HepG2 (cell line): Measurements from ENCODE around the gene HES6. TPM values are rescaled to one million over a fixed set of nuclear protein-coding genes. Genes with fewer than 3 reads are reported as not detected.

Experiments used
- AGO2 ChIP-seq: fragments of 200-400 bp; formaldehyde crosslinking; optimal IDR thresholded peaks from 2 replicates; pipeline ENCODE3; 2017; ENCODE audit warnings: mild to moderate bottlenecking, low read depth, low read length, moderate library complexity
- BRCA1 ChIP-seq: sonication (generic); formaldehyde crosslinking; IDR thresholded peaks from 2 replicates; pipeline ENCODE4 v1.4.0; 2020; ENCODE audit warnings: missing genetic modification reagents
- HMGA1 ChIP-seq: sonication (generic); formaldehyde crosslinking; conservative IDR thresholded peaks from 2 replicates; pipeline ENCODE4 v1.4.0; 2020; ENCODE audit warnings: missing genetic modification reagents
- KLF9 ChIP-seq: IDR thresholded peaks from 2 replicates; pipeline ENCODE4 v1.6.1; 2016; ENCODE audit warnings: low read depth
- MAF1 ChIP-seq: sonication (generic); formaldehyde crosslinking; IDR thresholded peaks from 2 replicates; pipeline ENCODE4 v1.5.0; 2020; ENCODE audit warnings: missing genetic modification reagents, borderline replicate concordance
- NFRKB ChIP-seq: fragments of 450-650 bp; IDR thresholded peaks from 2 replicates; pipeline ENCODE4 v1.6.1; 2017
- PHF20 ChIP-seq: sonication (generic); formaldehyde crosslinking; IDR thresholded peaks from 2 replicates; pipeline ENCODE4 v1.5.0; 2020; ENCODE audit warnings: mild to moderate bottlenecking, missing genetic modification reagents
- SRSF9 ChIP-seq: fragments of 200-400 bp; formaldehyde crosslinking; IDR thresholded peaks from 2 replicates; pipeline ENCODE4 v1.6.1; 2018; ENCODE audit warnings: borderline replicate concordance, mild to moderate bottlenecking, low read depth, low read length; ENCODE audit not compliant: insufficient read depth, poor library complexity, severe bottlenecking
- SYNCRIP ChIP-seq: fragments of 200-400 bp; formaldehyde crosslinking; IDR thresholded peaks from 2 replicates; pipeline ENCODE4 v1.6.1; 2018; ENCODE audit warnings: mild to moderate bottlenecking, low read depth, low read length; ENCODE audit not compliant: insufficient read depth
- TAF1 ChIP-seq: sonication (generic); formaldehyde crosslinking; IDR thresholded peaks from 2 replicates; pipeline ENCODE4 v1.4.0; 2020; ENCODE audit warnings: missing genetic modification reagents
- ZMYM3 ChIP-seq: sonication (generic); formaldehyde crosslinking; IDR thresholded peaks from 2 replicates; pipeline ENCODE4 v1.5.1; 2020; ENCODE audit warnings: mild to moderate bottlenecking, missing genetic modification reagents
- ZNF260 ChIP-seq: sonication (generic); formaldehyde crosslinking; IDR thresholded peaks from 2 replicates; pipeline ENCODE4 v1.4.0; 2020; ENCODE audit warnings: missing genetic modification reagents, low read depth, mild to moderate bottlenecking, borderline replicate concordance
- ZNF329 ChIP-seq: sonication (generic); formaldehyde crosslinking; IDR thresholded peaks from 2 replicates; pipeline ENCODE4 v1.9.0; 2021; ENCODE audit warnings: low read depth, mild to moderate bottlenecking, missing genetic modification reagents
- ZNF331 ChIP-seq: sonication (generic); formaldehyde crosslinking; IDR thresholded peaks from 2 replicates; pipeline ENCODE4 v1.4.0; 2020; ENCODE audit warnings: missing genetic modification reagents
- ZNF343 ChIP-seq: sonication (generic); formaldehyde crosslinking; IDR thresholded peaks from 2 replicates; pipeline ENCODE4 v1.4.0; 2020; ENCODE audit warnings: mild to moderate bottlenecking, missing genetic modification reagents
- ZNF530 ChIP-seq: sonication (generic); formaldehyde crosslinking; IDR thresholded peaks from 2 replicates; pipeline ENCODE4 v1.5.0; 2020; ENCODE audit warnings: low read depth, mild to moderate bottlenecking, missing genetic modification reagents
- ZNF766 ChIP-seq: sonication (generic); formaldehyde crosslinking; IDR thresholded peaks from 2 replicates; pipeline ENCODE4 v1.5.0; 2020; ENCODE audit warnings: missing genetic modification reagents, borderline replicate concordance
- ZNF839 ChIP-seq: sonication (generic); formaldehyde crosslinking; IDR thresholded peaks from 2 replicates; pipeline ENCODE4 v1.4.0; 2020; ENCODE audit warnings: missing genetic modification reagents, mild to moderate bottlenecking, borderline replicate concordance
- polyA plus RNA-seq, 8 experiments: library from polyadenylated mRNA; depleted of rRNA in 3 of 8; stranded (reverse) in 7 of 8; unstranded in 1 of 8; fragments of >200 nt; fragmentation: Illumina TruSeq in 4 of 8; extraction: Trizol in 4 of 8; gene quantifications; 2 replicates each; pipeline versions ENCODE4 v1.2.1 to v1.2.3, GENCODE V29; 2011 to 2016; ENCODE audit warnings: low read depth in 4 of 8, missing spikeins in 1 of 8, mixed read lengths in 1 of 8; ENCODE audit not compliant: insufficient read depth in 1 of 8
- total RNA-seq, 5 experiments: library from RNA; depleted of rRNA; stranded (reverse); fragments of >200 nt; fragmentation: Illumina TruSeq; extraction: Trizol; gene quantifications; 2 replicates each; pipeline ENCODE4 v1.2.3, GENCODE V29; 2016; ENCODE audit warnings: low read depth in 1 of 5
- TF ChIP-seq, protein P1 (sequence below): sonication (generic); formaldehyde crosslinking; conservative IDR thresholded peaks from 2 replicates; pipeline ENCODE4 v1.4.0; 2020; ENCODE audit warnings: mild to moderate bottlenecking, missing genetic modification reagents, moderate library complexity
- TF ChIP-seq, protein P2 (sequence below): sonication (generic); formaldehyde crosslinking; IDR thresholded peaks from 2 replicates; pipeline ENCODE4 v1.8.1; 2023; ENCODE audit warnings: mild to moderate bottlenecking, missing genetic modification reagents
- TF ChIP-seq, protein P3 (sequence below): sonication (generic); formaldehyde crosslinking; IDR thresholded peaks from 2 replicates; pipeline ENCODE4 v1.4.0; 2020; ENCODE audit warnings: mild to moderate bottlenecking, low read depth, missing genetic modification reagents
- TF ChIP-seq, protein P4 (sequence below): sonication (generic); formaldehyde crosslinking; IDR thresholded peaks from 2 replicates; pipeline ENCODE4 v1.8.0; 2022; ENCODE audit warnings: missing genetic modification reagents, low read depth, mild to moderate bottlenecking, borderline replicate concordance
- TF ChIP-seq, protein P5 (sequence below): sonication (generic); formaldehyde crosslinking; IDR thresholded peaks from 2 replicates; pipeline ENCODE4 v1.4.0; 2020; ENCODE audit warnings: missing genetic modification reagents

HES6 gene
- total and polyA plus RNA-seq, 2 of the 13 experiments (the other 11 are each of a cell fraction or from before 2014, with no cell fraction given) = 19.5 to 82.8 TPM

DNA sequence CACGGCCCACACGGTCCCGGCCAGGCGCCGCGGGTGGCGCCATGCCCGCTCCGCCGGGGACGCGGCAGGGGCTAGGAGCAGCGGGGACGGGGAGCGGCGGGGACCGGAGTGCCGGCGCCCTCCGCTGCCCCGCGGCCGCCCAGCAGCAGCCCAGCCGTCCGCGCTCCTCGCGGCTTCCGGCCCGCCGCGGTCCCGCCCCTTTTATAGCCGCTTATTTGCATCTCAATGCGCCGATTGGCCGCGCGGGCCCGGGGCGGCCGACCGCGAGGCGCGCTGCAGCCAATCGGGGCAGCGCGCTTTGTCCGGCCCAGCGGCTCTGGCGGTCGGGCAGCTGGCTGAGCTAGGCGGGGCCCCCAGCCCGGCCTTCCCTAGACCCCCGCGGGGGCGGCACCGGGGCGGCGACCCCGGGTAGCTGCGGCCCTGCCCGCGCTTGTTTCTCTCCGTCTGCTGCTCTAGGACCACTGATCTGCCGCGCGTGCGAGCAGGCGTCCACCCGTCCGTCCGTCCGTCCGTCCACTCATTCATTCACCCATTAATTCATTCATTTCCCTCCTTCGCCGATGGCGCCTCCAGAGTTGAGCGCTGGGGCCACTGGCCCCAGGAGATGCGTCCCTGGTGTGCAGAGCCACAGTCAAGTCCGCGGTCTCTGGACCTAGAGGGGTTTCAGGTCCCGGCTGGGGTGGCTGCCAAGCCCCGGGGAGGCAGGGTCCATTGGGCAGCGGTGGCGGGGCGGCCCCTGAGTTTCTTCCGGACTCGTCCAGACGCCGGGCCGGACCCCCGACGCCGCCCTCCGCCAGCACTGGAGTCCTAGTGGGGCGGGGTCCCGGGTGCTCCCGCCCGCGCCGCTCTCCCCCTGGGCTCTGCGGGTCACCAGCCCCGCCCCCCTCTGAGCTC lies at the start of gene HES6 (continued):
- TF ChIP-seq, protein P1, sequence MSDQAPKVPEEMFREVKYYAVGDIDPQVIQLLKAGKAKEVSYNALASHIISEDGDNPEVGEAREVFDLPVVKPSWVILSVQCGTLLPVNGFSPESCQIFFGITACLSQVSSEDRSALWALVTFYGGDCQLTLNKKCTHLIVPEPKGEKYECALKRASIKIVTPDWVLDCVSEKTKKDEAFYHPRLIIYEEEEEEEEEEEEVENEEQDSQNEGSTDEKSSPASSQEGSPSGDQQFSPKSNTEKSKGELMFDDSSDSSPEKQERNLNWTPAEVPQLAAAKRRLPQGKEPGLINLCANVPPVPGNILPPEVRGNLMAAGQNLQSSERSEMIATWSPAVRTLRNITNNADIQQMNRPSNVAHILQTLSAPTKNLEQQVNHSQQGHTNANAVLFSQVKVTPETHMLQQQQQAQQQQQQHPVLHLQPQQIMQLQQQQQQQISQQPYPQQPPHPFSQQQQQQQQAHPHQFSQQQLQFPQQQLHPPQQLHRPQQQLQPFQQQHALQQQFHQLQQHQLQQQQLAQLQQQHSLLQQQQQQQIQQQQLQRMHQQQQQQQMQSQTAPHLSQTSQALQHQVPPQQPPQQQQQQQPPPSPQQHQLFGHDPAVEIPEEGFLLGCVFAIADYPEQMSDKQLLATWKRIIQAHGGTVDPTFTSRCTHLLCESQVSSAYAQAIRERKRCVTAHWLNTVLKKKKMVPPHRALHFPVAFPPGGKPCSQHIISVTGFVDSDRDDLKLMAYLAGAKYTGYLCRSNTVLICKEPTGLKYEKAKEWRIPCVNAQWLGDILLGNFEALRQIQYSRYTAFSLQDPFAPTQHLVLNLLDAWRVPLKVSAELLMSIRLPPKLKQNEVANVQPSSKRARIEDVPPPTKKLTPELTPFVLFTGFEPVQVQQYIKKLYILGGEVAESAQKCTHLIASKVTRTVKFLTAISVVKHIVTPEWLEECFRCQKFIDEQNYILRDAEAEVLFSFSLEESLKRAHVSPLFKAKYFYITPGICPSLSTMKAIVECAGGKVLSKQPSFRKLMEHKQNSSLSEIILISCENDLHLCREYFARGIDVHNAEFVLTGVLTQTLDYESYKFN = no peak
- no peak for TF ChIP-seq ZNF839 (CRISPR knock-in tag)
- TF ChIP-seq, protein P2, sequence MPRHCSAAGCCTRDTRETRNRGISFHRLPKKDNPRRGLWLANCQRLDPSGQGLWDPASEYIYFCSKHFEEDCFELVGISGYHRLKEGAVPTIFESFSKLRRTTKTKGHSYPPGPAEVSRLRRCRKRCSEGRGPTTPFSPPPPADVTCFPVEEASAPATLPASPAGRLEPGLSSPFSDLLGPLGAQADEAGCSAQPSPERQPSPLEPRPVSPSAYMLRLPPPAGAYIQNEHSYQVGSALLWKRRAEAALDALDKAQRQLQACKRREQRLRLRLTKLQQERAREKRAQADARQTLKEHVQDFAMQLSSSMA = no peak
- no peak for TF ChIP-seq SYNCRIP
- TF ChIP-seq ZNF530 = no peak
- no peak for TF ChIP-seq ZNF343
- TF ChIP-seq ZNF260 (CRISPR knock-in tag) = no peak
- TF ChIP-seq ZMYM3 = peak; percentile 50
- TF ChIP-seq, protein P3, sequence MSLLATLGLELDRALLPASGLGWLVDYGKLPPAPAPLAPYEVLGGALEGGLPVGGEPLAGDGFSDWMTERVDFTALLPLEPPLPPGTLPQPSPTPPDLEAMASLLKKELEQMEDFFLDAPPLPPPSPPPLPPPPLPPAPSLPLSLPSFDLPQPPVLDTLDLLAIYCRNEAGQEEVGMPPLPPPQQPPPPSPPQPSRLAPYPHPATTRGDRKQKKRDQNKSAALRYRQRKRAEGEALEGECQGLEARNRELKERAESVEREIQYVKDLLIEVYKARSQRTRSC = no peak
- no peak for TF ChIP-seq MAF1
- TF ChIP-seq ZNF331 (CRISPR knock-in tag) = peak; percentile 64; the same call in 1 of the 2 replicates
- TF ChIP-seq, protein P4, sequence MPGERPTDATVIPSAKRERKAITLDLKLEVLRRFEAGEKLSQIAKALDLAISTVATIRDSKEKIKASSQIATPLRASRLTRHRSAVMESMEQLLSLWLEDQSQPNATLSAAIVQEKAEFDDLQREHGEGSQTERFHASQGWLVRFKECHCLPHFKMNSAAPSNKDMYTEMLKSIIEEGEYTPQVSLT (CRISPR knock-in tag) = no peak
- no peak for TF ChIP-seq KLF9 (CRISPR knock-in tag)
- TF ChIP-seq ZNF766 = no peak; the same call in 1 of the 2 replicates
- TF ChIP-seq NFRKB = no peak
- TF ChIP-seq AGO2 = peak; percentile 6
- TF ChIP-seq, protein P5, sequence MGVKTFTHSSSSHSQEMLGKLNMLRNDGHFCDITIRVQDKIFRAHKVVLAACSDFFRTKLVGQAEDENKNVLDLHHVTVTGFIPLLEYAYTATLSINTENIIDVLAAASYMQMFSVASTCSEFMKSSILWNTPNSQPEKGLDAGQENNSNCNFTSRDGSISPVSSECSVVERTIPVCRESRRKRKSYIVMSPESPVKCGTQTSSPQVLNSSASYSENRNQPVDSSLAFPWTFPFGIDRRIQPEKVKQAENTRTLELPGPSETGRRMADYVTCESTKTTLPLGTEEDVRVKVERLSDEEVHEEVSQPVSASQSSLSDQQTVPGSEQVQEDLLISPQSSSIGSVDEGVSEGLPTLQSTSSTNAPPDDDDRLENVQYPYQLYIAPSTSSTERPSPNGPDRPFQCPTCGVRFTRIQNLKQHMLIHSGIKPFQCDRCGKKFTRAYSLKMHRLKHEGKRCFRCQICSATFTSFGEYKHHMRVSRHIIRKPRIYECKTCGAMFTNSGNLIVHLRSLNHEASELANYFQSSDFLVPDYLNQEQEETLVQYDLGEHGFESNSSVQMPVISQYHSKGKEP (CRISPR knock-in tag) = no peak
- TF ChIP-seq TAF1 (CRISPR knock-in tag) = peak; percentile 39; the same call in 1 of the 2 replicates
- no peak for TF ChIP-seq PHF20 (CRISPR knock-in tag)
- TF ChIP-seq ZNF329 (CRISPR knock-in tag) = 0 out of 2 replicates have a peak, but pooled peaks have one; percentile 36
- no peak for TF ChIP-seq BRCA1 (CRISPR knock-in tag)
- TF ChIP-seq HMGA1 = no peak
- TF ChIP-seq SRSF9 = no peak
